HG03108 (cell line): ENCODE data around the gene TTLL10.
"Not testable (repeated sequence)": the region's sequence is repeated elsewhere in the genome, so short reads cannot be mapped to it uniquely, and the experiment has no call there.

Source experiments
- ATAC-seq: cut with Tn5 transposase; IDR thresholded peaks from one replicate; pipeline ENCODE4 v1.9.1; 2021; ENCODE audit warnings: moderate library complexity; ENCODE audit not compliant: unreplicated experiment

The TTLL10 gene

GRCh38 chr1:1170215-1171091 lies 3.2 kb upstream of the TTLL10 start:
- no peak for ATAC-seq

- ATAC-seq, result no peak
These were observed 2.5 kb upstream of the TTLL10 start for GRCh38 chr1:1171161-1171545.

GRCh38 chr1:1171546-1172340 lies 1.9 kb upstream of the TTLL10 start:
- no peak for ATAC-seq

GRCh38 chr1:1173061-1173792 lies 453 bp upstream of the TTLL10 start:
- ATAC-seq, result no peak

GRCh38 chr1:1175221-1176062 lies 1.8 kb downstream of the TTLL10 start:
- ATAC-seq, result no peak

GRCh38 chr1:1176063-1176761 lies 2.5 kb downstream of the TTLL10 start:
- ATAC-seq, result not testable (repeated sequence)

- no peak for ATAC-seq
These were observed 3.3 kb downstream of the TTLL10 start for GRCh38 chr1:1176931-1177330.

- ATAC-seq, result no peak
These were observed 3.9 kb downstream of the TTLL10 start for GRCh38 chr1:1177452-1178206.

GRCh38 chr1:1178794-1179331 lies 5.2 kb downstream of the TTLL10 start:
- no peak for ATAC-seq

- no peak for ATAC-seq
These were observed 5.8 kb downstream of the TTLL10 start for GRCh38 chr1:1179346-1179982.

- no peak for ATAC-seq
These were observed 6.5 kb downstream of the TTLL10 start for GRCh38 chr1:1179983-1180861.

- ATAC-seq, result no peak
These were observed 7.7 kb downstream of the TTLL10 start for GRCh38 chr1:1181129-1181937.

GRCh38 chr1:1181938-1182410 lies 8.3 kb downstream of the TTLL10 start:
- ATAC-seq, result no peak

GRCh38 chr1:1182491-1183220 lies 9.0 kb downstream of the TTLL10 start:
- ATAC-seq, result no peak

GRCh38 chr1:1183221-1183747 lies 9.6 kb downstream of the TTLL10 start:
- ATAC-seq, result no peak
